ENCODE data around the gene BCO2.
A peak's percentile ranks its signal among the peaks of the same experiment; 100 is the strongest.

BCO2 gene

GRCh38 chr11:112210890-112211289, 35.6 kb downstream of the BCO2 start:
- no peak overlapping the region for H3K4me3 ChIP-seq
- H3K27ac ChIP-seq = no peak overlapping the region

- Histone ChIP-seq H3K4me3 (no peak overlapping the region), H3K27ac (no peak overlapping the region)
Measured at GRCh38 chr11:112211536-112211935, 36.2 kb downstream of the BCO2 start.

- Histone ChIP-seq H3K27ac (no peak overlapping the region), H3K4me3 (no peak overlapping the region)
Measured at GRCh38 chr11:112212290-112212689, 37.0 kb downstream of the BCO2 start.

GRCh38 chr11:112212710-112213109, 37.4 kb downstream of the BCO2 start:
- no peak overlapping the region for H3K4me3 ChIP-seq
- no peak overlapping the region for H3K27ac ChIP-seq

- no peak overlapping the region for H3K4me3 ChIP-seq
- no peak overlapping the region for H3K27ac ChIP-seq
Measured at GRCh38 chr11:112213753-112214152, 38.4 kb downstream of the BCO2 start.

- no peak overlapping the region for H3K4me3 ChIP-seq
- no peak overlapping the region for H3K27ac ChIP-seq
Measured at GRCh38 chr11:112215621-112216020, 40.3 kb downstream of the BCO2 start.

- no peak overlapping the region for H3K27ac ChIP-seq
Measured at GRCh38 chr11:112216561-112217105, 41.3 kb downstream of the BCO2 start.

GRCh38 chr11:112219476-112220232, 44.3 kb downstream of the BCO2 start:
- Histone ChIP-seq H3K4me3 (no peak overlapping the region), H3K27ac (no peak overlapping the region)

More at GRCh38 chr11:112216561-112217105, 41.3 kb downstream of the BCO2 start:
- H3K4me3 ChIP-seq = no peak overlapping the region

GRCh38 chr11:112221274-112221835, 46.0 kb downstream of the BCO2 start:
- Histone ChIP-seq H3K4me3 (no peak overlapping the region), H3K27ac (peak overlapping the region in 11 of 21 experiments; percentile 2 to 88 (median 57))

GRCh38 chr11:112222303-112222702, 47.0 kb downstream of the BCO2 start:
- Histone ChIP-seq H3K27ac (peak overlapping the region in 12 of 21 experiments; percentile 7 to 88 (median 52)), H3K4me3 (no peak overlapping the region)

- no peak overlapping the region for H3K4me3 ChIP-seq
- peak overlapping the region in 6 of 21 experiments; percentile 7 to 88 (median 66) for H3K27ac ChIP-seq
Measured at GRCh38 chr11:112223121-112223520, 47.8 kb downstream of the BCO2 start.

- Histone ChIP-seq H3K27ac (no peak overlapping the region), H3K4me3 (no peak overlapping the region)
Measured at GRCh38 chr11:112223754-112224532, 48.6 kb downstream of the BCO2 start.

- peak overlapping the region; percentile 59 to 100 (median 97) for H3K27ac ChIP-seq
Measured at GRCh38 chr11:112225753-112226061, 50.4 kb downstream of the BCO2 start.

GRCh38 chr11:112226062-112226830, 50.9 kb downstream of the BCO2 start, which contains the start of gene PTS:
Gene PTS, plus strand, starts transcription at chr11:112226428. Its CDS starts 16 bp downstream, at chr11:112226444.
- H3K27ac ChIP-seq = peak within 1 kb of the TSS; percentile 59 to 100 (median 97)
- H3K4me3 ChIP-seq = peak within 1 kb of the TSS; percentile 51 to 85 (median 66)

More at GRCh38 chr11:112225753-112226061, 50.4 kb downstream of the BCO2 start:
- peak overlapping the region; percentile 51 to 85 (median 66) for H3K4me3 ChIP-seq

- peak overlapping the region; percentile 51 to 85 (median 66) for H3K4me3 ChIP-seq
- peak overlapping the region; percentile 59 to 100 (median 97) for H3K27ac ChIP-seq
Measured at GRCh38 chr11:112226831-112227401, 51.6 kb downstream of the BCO2 start.

- Histone ChIP-seq H3K4me3 (peak overlapping the region; percentile 51 to 85 (median 66)), H3K27ac (peak overlapping the region in 11 of 21 experiments; percentile 95 to 100 (median 97))
Measured at GRCh38 chr11:112227471-112227870, 52.2 kb downstream of the BCO2 start.

GRCh38 chr11:112228706-112229105, 53.4 kb downstream of the BCO2 start:
- Histone ChIP-seq H3K27ac (no peak overlapping the region), H3K4me3 (no peak overlapping the region)

- H3K27ac ChIP-seq = peak overlapping the region in 3 of 21 experiments; percentile 10 to 30 (median 20)
- H3K4me3 ChIP-seq = no peak overlapping the region
Measured at GRCh38 chr11:112229159-112229558, 53.8 kb downstream of the BCO2 start.

Data from skin epidermis (tissue), 12 donors.